G401 (cell line): ENCODE data around the gene PTPRK. TPM values are rescaled to one million over a fixed set of nuclear protein-coding genes. Genes with fewer than 3 reads are reported as not detected.

Source experiments
- DNase-seq: peaks from one replicate; pipeline ENCODE4 v3.0.0-alpha.2; 2015; ENCODE audit warnings: low spot score
- in situ Hi-C: cut with HindIII; loops from 2 replicates; pipeline ENCODE4 v1.10.0; 2016; ENCODE audit warnings: low sequenced_read_pairs, mixed read lengths
- total RNA-seq: library from RNA; depleted of rRNA; stranded (reverse); fragments of >200 nt; shearing (Covaris generic); gene quantifications from 2 replicates; pipeline ENCODE4 v1.2.3, GENCODE V29; 2014

PTPRK gene
- total RNA-seq, 1 experiment from 2014 or later = not detected

DNA sequence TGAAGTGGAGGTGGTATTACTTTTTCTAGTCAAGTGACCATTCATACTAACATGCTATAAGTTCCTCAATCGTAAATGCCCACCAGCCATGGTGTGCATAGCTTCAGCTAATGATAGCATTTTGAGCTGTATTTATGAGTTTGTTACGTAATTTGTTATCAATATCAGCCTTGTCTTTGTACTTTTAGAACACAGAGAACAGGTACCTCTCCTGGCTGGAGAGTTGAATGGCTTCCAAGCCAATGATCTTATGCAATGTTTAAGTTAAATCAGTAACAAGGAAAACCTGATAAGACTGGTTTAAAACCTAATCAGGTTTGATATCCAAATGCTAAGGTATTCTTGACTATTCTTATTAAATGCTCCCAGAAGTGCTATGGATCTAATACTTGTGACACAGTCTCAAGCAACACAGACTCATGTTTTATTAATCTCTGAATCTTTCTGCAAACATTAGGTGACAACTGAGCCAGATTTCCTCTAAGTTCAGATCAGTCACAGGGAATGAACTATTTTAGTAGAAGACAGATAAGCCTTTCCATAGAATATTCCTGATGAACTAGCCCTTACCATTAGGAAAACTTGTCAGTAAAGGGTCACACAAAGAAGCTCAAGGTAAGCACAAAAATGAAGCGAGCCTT, 154.8 kb downstream of the PTPRK start:
- DNase-seq = no peak
- in situ Hi-C loops = no loop called here

- no peak for DNase-seq
- in situ Hi-C loops = no loop called here
Measured at GRCh38 chr6:128364766-128365519, 155.5 kb downstream of the PTPRK start.

GRCh38 chr6:128363020-128363813, 157.2 kb downstream of the PTPRK start:
- DNase-seq = no peak
- in situ Hi-C loops = no loop called here

DNA sequence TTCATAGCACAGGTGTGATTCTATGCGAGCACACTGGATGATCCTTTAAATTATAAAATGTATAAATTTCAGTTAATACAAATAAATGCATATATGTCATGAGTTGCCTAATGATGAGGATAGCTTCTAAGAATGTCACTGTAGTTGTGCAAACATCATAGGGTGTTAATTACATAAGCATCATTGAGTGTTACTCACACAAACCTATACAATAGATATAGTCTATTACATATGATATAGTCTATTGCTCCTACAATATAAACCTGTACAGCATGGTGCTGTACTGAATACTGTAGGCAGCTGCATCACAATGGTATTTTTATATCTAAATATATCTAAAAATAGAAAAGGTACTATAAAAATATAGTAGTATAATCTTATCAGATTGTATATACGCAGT, 159.0 kb downstream of the PTPRK start:
- DNase-seq = no peak
- in situ Hi-C loops = no loop called here

DNA sequence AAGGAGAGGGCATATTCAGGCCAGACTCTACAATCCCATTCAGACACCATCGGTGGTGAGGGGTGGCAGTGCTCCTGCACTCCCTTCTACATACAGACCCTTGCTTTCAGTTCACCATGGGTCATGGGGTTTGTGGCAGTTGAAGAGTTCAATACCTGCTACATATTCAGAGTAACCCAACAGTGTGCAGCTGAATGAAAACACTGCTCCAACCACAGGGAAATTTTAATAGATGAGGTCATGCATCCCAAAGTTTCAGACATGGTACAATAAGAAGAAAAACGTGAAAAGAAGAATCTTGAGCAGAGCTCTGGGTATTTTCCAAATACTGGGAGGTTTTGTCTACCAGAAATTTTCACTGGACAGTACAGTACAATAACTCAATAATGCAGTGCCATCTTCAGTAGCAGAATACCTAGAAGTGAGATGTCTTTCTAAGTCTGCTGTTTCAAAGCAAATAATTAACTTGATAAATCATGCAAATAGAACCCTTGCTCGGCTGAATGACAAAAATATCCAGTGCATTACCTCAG, 162.1 kb downstream of the PTPRK start:
- in situ Hi-C loops = no loop called here
- no peak for DNase-seq

DNA sequence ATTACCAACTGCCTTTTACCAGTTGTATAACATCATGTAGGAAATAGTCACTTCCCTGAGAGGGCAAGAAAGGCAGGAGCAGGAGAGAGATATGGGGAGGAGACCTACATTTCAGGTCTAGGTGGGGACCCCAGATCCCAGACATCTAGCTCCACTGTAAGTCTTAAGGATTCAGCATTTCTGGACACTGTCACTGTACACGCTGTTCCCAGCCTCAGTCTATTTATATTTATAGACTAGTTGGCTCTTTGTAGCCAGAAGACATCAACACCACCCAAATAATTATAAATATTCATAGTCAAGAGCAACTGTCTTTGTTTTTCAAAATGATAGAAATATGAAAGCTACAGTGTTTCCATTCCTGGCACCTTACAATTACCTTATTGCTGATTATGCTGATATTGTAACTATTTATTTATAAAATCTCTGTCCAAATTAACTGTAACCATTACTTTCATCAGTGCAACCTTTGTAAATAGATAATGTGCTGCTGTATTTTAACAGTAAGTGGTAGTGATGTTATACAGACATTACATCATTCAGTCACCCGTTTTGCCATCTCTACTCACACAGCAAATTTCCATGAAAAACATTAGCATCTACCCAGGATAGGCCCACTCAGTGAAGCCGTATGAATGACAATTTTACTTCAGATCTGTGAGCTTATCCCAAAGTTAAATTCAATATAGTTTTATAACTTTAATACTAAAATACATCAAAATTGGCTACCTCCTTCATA, 162.8 kb downstream of the PTPRK start:
- in situ Hi-C loops = no loop called here
- no peak for DNase-seq

GRCh38 chr6:128352366-128352765, 168.0 kb downstream of the PTPRK start:
- in situ Hi-C loops = no loop called here
- no peak for DNase-seq

DNA sequence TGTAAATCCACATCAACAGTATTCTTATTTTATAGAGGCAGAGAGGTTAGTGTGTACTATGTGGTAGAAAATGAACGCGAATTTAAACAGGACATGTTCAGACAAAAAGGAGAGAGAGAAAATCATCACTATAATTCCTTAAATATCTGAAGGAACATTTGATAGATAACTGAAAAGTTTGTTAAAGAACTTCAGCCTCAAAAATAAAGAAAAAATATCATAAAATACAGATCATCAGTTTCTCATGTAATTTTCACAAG, 169.2 kb downstream of the PTPRK start:
- no peak for DNase-seq
- in situ Hi-C loops = no loop called here

DNA sequence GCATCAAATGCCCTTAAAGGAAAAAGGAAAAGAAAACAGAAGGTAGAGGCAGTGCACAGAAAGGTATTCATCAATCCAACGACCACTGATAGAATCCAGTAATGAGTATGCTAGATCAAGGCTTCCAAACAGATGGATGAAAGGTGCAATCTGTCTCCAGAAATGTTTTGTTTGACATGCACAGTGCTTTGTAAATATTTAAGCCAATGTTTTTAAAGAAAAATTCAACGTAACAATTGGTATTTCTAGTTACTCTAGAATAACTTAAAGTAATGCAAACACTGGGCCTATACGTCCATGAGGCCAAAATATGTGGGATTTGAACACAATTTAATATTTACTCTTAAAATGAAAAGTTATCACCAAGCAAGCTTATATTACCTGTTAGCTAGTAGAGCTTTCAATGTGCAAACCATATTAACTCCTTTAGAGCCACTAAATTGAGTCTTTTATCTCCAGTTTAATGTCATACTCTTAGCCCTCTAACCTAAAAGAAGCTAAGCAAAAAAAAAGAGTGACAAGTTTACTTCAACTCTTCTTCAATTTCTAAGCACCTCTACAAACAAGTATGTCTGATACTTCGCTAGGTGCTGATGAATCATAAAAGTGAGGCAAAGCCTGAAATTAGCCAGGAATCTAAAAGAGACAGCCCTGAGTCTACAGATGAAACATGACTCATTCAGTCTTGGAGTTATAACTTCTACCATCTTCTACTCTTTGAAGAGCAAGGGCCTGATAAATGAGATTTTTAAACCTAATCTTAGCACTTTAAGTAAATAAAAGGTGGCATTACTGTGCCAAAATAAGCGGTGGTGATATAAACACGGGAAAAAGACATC, 169.8 kb downstream of the PTPRK start:
- in situ Hi-C loops = no loop called here
- DNase-seq = no peak

DNA sequence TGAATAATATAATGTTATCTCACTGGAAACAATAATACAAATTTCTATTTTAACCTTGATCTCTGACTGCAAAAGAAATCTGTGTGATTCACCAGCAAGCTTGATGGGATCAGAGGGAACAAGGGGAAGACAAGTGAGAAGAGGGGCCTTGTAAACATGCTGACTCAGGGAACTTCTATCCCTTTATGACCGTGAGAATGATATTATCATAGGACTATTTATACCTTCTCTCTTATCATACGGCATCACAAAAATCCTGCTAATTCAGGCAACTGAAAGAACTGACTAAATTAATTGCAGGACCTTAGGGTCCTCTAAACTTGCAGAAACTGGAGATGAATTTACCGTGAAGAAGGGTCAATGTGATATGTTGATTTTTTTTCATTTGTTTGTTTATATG, 173.3 kb downstream of the PTPRK start:
- no peak for DNase-seq
- in situ Hi-C loops = no loop called here

- no peak for DNase-seq
- in situ Hi-C loops = no loop called here
Measured at GRCh38 chr6:128346569-128346968, 173.8 kb downstream of the PTPRK start.

DNA sequence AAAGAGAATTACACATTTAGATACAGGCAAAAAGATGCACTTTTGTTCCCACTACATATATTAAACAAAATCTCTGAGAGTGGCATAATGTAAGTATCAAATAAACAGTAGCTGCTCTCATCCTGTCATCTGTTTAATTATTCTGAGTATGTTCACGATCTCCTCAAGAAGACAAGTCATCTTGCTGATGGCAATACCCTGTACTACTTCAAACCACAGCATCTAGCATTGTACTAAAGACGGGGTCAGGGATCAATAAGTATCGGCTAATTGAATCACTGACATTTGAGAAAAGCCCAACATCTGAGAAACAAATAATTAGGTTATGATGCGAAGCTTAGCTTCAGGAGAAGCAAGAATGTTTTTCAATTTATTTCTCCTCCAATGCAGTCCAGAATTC, 175.1 kb downstream of the PTPRK start:
- DNase-seq = no peak
- in situ Hi-C loops = no loop called here

DNA sequence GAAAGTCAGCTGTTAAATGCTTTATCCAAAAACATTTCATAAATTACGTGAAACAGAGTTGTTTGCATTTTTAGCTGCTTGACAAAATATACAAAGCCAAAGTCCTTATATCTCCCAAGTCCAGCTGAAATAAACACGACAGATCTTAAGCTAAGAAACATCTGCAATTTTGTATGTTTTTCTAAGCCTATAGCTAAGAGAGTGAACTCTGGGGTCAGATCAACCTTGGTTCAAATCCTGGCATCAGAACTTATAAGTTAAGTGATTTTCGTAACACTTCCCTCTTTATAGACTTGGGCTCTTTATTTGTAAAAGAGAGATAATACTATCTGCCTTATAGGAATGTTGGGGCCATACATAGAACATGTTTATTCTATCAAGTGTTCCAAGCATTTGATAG, 176.7 kb downstream of the PTPRK start:
- in situ Hi-C loops = no loop called here
- DNase-seq = no peak

GRCh38 chr6:128339635-128340450, 180.6 kb downstream of the PTPRK start:
- no peak for DNase-seq
- in situ Hi-C loops = no loop called here

DNA sequence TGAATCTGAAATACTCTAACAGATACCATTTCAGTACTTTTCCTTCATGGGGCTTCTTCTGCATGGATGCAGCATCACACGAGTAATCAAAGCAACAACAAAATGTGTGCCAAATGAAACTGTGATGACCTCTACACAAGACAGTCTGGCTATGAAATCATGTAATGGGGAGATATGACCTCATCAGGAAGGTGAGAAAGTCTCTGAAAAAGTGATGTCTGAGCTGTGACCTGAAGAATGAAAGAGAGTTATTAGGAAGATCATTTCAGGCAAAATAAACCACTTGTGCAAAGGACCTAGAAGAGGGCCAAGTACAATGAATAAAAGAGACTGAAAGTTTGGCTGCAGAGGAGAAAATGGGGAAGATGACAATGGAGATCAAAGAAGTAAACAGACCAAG, 182.8 kb downstream of the PTPRK start:
- DNase-seq = no peak
- in situ Hi-C loops = no loop called here

GRCh38 chr6:128336436-128337095, 183.8 kb downstream of the PTPRK start:
- in situ Hi-C loops = no loop called here
- DNase-seq = no peak

- DNase-seq = no peak
- in situ Hi-C loops = no loop called here
Measured at GRCh38 chr6:128335963-128336362, 184.4 kb downstream of the PTPRK start.
